HG03469 (cell line): ENCODE data around the gene UPF2.

Source experiments
- ATAC-seq: cut with Tn5 transposase; IDR thresholded peaks from one replicate; pipeline ENCODE4 v1.9.1; 2021; ENCODE audit warnings: mild to moderate bottlenecking, moderate library complexity, moderate number of reproducible peaks; ENCODE audit not compliant: unreplicated experiment

The UPF2 gene

DNA sequence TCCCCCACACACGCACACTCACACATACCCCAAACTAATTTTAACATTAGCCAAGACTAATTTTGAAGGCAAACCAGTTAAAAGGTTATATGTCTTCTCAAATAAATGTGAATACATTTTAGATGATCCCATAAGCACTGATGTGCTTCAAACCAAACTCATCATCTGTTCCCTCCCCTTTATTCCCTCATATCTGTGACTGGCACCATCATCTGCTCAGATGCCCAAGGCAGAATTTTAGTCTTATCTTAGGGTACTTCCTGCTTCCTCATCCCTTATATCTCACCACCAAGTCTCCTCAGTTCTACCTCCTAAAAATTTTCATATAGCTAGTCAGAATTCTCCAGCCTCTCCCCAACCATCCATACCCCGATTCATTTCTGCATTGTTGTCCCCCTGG, 80.4 kb downstream of the UPF2 start:
- no peak for ATAC-seq

DNA sequence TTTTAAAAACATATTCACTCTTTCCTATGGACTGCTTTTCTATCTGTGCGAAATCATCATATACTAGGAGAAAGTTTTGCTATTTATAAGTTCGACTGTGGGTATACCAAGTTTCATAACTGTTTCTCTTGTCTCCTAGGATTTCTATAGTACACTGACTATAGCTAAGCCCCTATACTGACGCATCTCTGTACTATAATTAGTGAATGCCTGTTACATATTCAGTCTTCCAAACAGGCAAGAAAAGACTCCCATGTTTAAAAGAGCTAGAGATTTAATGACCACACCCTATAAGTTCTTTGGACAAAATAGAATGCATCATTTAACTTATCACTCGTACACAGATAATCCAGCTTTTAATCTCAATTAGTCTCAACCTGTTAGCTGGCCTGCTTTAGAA, 80.8 kb downstream of the UPF2 start:
- ATAC-seq: no peak

DNA sequence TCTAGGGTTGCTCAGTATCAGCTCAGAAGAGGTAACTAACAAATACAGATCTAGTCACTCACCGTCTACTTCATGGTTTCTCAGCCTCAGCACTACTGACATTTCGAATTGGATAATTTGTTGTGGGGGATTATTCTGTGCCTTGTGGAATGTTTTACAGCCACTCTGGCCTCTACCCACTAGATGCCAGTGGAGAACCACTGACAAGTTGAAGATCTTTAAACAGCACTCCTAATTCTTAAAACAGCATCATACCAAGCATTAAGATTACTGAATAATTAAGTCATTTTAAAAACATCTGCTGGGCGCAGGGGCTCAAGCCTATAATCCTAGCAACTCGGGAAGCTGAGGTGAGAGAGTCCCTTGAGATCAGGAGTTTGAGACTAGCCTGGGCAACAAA, 82.6 kb downstream of the UPF2 start:
- no peak for ATAC-seq

DNA sequence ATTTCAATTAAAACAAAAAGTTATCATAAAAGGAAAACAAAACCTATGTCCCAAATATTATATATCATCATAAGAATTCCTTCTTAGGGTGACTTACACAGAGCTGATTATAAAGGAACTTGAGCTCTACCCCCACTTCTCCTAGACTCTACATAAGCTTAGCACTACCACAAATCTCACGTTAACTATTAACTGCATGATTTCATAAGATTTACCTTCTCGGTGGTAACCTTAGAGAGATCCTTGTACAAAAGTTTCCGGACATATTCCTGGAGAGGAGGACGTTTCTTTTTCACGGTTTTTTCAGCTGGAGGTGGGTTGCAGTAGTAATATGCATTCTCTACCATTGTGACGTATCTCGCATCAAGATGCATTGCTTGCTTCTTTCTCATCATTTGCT, 83.7 kb downstream of the UPF2 start:
- no peak for ATAC-seq

DNA sequence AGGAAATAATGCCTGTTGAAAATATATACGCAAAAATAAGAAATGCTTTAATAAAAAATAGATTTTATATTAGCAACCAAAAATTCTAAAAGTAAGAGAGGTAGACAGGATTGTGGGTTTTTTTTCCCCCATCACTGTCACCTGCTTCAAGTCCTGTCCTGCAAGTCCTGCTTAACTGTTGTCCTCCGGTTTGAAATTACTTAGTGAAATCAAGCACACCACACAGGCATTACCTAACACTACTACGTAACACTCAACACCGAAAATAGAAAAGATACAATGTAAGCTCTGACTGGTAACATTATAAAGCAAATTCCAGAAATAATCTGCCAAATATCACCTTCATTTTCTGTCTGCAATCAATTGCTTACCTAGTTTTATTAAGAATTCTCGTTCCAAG, 90.9 kb downstream of the UPF2 start:
- ATAC-seq: no peak

DNA sequence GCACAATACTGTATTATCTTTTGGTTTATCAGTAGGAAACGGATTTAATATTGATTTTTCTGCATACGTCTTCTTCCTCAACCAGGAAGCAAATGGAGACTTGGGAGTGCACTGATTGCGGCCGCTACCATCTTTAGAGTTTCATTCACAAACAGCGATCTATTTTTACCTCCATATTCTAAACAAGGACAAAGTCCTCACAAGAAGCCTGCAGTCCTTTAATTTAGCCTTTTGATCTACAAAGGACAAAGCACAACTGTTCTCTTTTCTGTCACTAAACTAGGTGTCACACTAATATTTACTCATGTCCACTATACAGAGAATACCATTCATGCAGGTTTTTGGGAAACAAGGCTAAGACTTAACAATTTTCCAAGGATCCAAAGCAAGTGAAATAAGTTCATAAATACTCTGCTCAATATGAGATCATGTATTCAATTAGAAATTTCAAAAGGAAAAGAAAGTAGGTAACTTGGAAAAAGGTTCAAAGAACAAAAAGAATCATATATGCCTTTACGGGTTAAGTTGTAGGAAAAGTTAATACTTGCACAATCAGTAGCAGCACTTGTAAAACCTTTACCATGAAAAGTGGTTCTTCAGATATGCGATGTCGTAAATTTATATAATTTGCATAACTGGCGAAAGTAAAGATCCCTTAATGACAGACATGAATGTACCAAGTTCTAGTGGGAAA, 92.1 kb downstream of the UPF2 start:
- ATAC-seq: no peak

DNA sequence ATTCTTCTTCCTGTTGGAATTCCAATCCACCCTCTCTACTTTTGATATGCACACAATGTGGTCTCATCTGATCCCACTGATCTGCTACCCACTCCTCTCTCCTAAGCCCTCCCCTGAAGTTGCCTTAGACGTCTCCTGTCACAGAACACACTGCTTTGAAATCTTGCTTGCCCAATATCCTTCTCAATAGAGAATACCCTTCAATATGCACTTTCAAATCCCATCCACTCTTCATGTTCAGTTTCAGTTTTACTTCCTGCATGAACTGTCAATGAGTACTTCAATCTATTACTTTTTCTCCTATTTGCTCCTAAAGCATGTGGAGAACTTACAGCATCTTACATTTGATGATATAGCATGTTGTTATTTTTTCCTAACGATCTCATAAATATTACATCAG, 93.5 kb downstream of the UPF2 start:
- no peak for ATAC-seq

DNA sequence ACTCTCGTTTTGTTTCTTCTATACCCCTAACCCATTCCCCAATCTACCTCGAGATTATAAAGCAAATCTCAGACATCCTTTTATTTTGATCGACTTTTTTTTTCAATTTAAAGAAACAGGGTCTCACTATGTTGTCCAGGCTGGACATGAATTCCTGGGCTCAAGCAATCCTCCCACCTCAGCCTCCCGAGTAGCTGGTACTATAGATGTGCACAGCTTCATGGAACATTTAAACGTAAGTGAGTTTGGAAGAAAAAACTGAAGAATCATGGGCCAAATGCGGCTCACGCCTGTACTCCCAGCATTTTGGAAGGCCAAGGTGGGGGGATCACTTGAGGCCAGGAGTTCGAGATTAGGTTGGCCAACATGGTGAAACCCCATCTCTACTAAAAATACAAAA, 96.0 kb downstream of the UPF2 start:
- no peak for ATAC-seq

DNA sequence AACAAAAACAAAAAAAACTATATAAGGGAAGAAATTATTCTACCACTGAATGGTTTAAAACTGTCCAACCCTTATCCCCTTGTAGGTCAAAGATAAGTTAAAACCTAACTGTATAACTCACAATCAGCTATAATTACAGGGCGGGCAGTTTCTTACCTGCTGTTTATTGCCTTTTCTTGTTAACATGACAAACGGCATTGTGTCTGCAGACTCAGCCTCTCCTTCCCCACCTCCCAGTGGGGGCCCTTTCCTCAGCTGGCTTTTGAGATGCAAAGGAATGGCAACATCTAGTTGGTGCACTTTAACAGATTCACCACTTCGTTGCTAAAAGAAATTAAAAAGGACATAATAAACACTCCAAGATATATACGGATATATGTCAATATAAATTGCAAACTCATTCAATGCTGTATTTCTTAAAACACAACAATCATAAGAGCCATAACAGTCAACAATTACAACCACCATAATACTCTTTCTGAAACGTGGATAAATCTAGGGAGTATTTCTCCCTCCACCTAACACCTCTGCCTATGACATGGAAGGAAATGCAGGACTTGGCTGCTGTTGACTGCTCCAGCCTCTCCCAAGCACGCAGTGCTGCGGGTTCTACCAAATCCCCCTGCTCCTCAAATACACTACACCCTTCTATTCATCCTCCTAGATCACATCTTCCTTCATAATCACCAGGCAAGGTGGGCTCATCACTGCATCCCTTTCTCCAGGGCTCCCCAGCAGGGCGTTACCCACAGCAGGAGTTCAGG, 106.0 kb downstream of the UPF2 start:
- ATAC-seq: no peak

DNA sequence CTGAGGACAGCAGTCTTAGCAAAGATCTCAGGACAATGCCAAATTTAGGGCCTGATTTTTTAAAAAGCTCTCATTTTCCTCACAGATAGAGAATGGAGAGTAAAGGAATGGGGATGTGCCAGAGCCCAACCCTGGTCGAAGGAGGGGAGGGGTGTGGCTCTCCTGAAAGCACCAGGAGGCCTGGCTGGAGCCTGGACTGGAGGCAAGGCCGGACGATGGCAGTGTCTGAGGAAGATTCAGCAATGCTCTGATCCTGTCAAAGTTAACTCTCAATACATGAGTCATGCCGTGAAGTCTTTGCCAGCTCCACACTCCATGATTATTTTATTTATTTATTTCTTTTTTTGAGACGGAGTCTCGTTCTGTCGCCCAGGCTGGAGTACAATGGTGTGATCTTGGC, 108.3 kb downstream of the UPF2 start:
- no peak for ATAC-seq

DNA sequence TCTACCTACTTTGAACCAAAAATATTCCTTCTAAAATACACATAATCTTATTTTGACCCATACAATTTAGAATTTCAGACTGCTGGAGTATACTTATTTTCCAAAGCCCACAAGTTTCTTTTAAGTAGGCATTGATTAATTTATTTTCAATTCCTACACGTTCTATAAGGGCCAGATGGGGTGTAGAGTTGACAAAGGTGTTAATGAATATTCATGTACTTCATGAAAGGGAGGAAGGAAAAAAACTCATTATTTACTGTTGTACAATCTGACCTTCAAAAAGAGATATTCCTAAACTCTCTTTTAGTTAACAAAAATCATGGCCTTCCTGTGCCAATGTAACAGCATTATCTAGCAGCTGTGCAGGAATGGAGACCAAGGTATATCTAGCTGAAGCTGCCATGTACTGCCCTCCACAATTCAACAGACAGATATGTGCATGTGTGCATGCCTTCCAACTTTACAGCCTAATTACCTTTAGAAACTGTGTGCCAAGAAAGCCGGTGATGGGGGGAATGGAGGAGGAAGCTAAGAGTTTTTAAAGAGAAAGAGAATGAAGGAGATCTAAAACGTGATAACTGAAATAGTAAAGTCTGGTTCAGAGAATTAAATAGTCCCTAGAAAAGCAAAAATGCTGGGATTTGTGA, 108.9 kb downstream of the UPF2 start:
- ATAC-seq: no peak

DNA sequence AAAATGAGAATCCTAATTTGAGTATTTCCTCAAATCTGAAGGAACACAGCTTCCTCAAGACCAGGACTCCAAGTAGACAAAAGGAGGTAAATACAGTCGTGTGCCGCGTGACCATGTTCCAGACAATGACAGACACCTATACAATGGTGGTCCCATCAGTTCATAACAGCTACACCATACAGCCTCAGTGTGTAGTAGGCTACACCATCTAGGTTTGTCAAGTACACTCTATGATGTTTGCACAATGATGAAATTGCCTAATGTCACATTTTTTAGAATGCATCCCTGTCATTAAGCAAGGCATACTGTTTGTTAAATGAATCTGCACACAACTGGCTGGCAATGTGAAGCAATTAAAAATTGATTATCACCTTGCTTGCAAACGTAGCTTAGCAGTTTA, 111.6 kb downstream of the UPF2 start:
- no peak for ATAC-seq

DNA sequence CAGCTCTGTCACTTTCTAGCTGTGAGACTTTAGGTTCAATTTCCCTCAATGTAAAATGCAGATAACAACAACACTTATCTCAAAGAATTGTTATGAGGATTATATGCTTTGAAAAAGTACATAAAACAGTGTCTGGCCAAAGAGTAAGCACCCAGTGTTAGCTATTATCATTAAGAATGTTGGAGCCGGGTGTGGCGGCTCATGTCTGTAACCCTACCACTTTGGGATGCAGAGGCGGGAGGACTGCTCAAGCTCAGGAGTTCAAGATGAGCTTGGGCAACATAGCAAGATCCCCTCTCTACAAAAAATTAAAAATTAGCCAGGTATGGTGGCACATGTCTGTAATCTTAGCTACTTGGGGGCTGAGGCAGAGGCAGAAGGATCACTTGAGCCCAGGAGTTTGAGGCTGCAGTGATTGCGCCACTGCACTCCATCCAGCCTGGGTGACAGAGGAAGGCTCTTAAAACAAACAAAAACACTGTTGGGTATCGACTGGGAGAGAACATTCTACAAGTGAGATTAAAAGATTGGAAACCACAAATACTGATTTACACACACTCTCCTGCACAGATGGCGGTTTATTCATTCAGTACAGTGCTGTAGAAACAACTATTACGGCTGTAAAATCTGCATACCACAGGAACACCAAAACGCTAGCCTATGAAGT, 112.2 kb downstream of the UPF2 start:
- no peak for ATAC-seq

DNA sequence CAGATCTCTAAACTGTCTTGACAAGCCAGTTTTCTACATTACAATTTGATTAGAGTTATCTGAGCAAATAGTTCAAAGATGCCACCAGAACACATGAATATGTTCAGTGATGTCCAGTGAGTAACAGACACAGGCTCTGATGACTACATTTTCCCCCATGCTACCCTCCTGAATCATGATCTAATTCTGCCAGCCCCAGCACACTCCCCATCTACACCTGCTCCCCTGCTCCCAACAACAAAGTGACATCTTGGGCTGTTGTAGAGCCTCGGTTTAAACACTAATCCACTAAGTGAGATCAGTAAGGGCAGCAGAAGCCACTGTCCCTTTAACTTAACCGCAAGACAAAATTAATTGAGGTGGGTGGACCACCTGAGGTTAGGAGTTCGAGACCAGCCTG, 114.9 kb downstream of the UPF2 start:
- no peak for ATAC-seq

DNA sequence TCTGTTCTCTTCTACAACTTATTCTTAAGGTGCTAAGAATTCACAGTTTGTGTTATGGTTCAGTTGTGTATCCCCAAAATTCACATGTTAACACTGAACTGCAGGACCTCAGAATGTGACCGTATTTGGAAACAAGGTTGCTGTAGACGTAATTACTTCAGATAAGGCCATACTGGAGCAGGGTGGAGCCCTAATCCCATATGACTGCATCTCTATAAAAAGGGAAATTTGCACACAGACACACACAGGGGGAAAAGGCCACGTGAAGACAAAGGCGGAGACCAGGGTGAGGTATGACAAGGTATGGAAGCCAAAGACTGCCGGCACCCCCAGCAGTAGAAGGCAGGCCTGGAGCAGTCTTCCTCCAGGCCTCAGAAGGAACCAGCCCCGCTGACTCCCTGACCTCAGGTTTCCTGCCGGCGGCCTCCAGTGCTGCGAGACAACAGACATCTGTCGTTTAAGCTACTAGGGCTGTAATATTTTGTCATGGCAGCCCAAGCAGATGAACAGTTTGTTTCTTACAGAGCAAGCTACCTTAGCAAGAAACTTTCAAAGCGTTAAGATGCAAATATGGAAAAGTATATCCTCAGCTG, 120.7 kb downstream of the UPF2 start:
- ATAC-seq: no peak

DNA sequence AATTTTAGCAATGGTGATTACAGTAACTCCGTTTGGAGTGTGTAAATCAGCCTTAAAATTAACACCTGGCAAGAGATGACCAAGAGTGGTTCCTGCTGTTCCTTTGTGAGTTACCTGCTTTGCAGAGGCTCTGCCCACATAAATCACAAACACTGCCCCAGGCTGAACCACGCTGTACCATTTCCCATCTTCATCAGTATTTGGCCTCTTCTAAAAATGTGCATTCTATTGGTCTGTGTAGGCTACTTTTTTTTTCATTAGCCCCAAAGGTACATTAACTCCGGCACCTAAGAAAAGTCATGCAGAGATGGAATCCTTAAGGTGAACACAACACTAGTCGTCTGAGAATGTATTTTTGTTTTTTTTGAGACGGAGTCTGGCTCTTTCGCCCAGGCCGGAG, 123.3 kb downstream of the UPF2 start:
- ATAC-seq: no peak

DNA sequence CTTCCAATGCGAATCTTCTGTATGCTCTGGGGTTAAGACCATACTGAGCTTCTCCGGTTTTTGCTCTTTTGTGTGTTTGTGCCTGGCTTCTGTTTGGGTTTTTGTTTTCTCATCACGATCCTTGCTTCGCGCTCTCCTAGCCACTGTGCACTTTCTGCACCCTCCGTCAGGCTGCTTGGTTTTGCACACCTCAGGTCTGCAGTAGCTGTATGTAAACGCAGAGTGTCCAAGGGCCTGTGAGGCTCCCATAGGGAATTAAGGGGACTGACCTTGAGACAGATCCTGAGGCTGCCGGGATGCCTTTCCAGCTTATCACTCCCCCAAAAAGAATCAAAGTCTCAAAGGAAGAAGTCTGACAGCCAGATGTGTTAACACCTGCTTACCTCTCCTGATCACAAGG, 124.2 kb downstream of the UPF2 start:
- no peak for ATAC-seq

DNA sequence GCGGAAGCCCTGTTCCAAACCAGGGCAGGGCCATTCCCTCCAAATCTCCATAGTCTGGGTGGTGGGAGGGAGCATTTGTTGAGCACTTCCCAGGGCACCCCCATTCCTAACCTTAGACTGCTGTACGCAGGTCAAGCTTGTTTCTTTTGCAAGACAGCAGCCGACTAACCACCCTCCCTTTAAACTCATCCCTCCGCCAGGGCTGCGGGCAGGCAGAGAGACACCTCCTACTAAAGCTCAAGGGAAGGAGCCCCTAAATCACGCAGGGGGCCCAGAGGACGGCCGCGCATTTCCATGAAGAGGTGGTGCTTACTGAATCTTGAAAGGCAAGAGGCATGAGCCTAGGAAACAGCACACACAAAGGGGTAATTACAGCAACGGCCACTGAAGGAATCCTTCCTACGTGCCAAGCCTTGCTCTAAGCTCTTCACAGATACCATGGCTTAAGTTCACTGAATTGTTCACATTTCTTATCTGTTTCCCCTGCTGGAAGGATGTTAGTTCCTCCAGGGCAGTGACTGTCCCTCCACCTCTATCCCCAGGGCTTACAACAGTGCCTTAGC, 129.4 kb downstream of the UPF2 start:
- no peak for ATAC-seq

DNA sequence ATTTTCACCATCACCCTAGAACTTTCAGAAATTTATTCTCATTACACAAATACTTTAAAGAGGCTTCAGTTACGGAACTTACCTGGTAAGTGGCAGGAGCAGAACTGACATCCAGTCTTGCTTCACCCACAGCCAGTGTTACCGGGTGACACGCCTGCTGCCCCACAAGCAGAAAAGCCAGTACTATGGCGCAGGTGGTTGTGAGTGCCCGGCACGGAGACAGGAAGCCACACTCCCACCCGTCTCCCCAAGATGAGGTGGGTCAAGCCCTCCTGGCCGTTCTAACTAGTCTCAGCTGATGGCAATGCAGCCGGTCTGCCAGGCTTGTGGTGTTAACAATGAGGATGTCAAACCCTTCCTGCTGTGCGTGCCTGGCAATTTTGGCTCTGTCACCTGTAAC, 132.5 kb downstream of the UPF2 start:
- ATAC-seq: no peak

DNA sequence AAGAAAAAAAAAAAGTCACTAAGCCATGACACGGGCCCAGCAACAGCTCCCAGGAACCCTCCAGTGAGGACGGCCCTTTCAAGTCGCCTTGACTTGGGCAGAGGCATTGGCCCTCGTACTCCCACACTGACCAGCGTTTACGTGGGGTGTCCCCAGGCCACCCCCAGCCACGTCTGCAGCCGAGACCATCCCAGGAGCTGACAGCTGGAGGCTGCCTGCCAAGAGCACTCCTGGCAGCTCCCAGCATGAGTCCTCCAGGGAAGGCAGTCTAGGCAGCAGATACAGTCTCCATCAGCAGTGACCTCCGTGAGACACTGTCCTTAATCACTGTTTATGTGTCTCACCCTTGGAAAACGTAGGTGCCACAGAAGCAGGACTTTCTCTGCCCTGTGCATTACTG, 133.0 kb downstream of the UPF2 start:
- no peak for ATAC-seq

DNA sequence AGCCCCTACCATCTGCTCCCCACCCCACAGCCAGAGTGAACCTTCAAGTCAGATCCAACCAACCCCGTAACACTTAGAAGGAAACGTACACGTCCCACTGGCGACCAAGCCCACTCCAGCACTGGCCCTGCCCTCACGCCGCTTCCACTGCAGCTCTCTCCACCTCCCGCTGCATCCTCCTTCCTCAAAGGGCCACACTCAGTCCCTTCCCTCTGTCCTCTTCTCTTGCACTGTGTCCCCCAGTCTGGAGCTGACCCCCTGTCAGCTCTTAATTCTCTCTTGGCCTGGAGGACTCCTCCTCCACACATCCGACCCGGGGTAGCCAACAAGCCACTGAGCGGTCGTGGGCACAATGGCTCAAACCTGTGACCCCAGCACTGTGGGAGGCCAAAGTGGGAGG, 133.6 kb downstream of the UPF2 start:
- no peak for ATAC-seq
